ENCODE measurements around the gene PLEKHG7.

PLEKHG7 gene

DNA sequence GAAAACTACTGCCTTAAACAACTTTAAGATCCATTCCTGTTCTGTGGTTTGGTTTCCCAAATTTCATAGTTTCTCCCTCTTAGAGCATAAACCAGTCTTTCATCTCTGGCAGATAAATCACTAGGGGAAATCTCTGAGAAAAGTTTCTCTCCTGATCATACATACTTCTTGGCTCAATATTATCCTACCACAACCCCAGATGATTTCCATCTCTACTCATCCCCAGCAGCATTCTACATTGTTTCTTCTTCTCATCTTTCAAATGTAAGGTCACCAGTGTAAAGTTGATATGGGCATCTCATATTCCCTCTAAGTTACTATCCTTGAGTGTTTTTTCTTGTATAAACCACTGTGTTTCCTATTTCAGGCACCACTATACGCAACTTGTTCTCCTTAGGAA lies 45.9 kb upstream of the PLEKHG7 start:
- Histone ChIP-seq H3K9ac (ENCODE audit: low read length) (no peak overlapping the region), H3F3A (ENCODE audit: insufficient read depth, low read length) (no peaks in the 10 kb centered on the region), H3K4me2 (ENCODE audit: low read length) (no peak overlapping the region), H3K4me1 (ENCODE audit: insufficient read depth, low read length, severe bottlenecking) (no peaks in the 10 kb centered on the region), H3K27me3 (ENCODE audit: insufficient read depth, low read length) (no peaks in the 10 kb centered on the region), H3K9me3 (ENCODE audit: low read length) (no peaks in the 10 kb centered on the region), H3K27ac (ENCODE audit: low read depth, low read length, poor library complexity, severe bottlenecking) (no peak overlapping the region), H2AFZ (ENCODE audit: low read length) (no peak overlapping the region), H3K4me3 (ENCODE audit: low read depth, low read length, poor library complexity, severe bottlenecking) (no peak overlapping the region), H3K79me2 (ENCODE audit: insufficient read depth, low read length) (no peaks in the 10 kb centered on the region), H3K36me3 (ENCODE audit: insufficient read depth, low read length) (no peaks in the 10 kb centered on the region), H3K9me2 (ENCODE audit: low read depth, low read length) (no peaks in the 10 kb centered on the region), H4K20me1 (ENCODE audit: insufficient read depth, low read length) (no peaks in the 10 kb centered on the region)
- TF ChIP-seq, protein P1, sequence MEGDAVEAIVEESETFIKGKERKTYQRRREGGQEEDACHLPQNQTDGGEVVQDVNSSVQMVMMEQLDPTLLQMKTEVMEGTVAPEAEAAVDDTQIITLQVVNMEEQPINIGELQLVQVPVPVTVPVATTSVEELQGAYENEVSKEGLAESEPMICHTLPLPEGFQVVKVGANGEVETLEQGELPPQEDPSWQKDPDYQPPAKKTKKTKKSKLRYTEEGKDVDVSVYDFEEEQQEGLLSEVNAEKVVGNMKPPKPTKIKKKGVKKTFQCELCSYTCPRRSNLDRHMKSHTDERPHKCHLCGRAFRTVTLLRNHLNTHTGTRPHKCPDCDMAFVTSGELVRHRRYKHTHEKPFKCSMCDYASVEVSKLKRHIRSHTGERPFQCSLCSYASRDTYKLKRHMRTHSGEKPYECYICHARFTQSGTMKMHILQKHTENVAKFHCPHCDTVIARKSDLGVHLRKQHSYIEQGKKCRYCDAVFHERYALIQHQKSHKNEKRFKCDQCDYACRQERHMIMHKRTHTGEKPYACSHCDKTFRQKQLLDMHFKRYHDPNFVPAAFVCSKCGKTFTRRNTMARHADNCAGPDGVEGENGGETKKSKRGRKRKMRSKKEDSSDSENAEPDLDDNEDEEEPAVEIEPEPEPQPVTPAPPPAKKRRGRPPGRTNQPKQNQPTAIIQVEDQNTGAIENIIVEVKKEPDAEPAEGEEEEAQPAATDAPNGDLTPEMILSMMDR (IDR thresholded peaks at IDR 0.05; ENCODE audit: low read length), result no peak
- no peak for TF ChIP-seq EZH2 (IDR thresholded peaks at IDR 0.05; ENCODE audit: borderline replicate concordance, low read length)

DNA sequence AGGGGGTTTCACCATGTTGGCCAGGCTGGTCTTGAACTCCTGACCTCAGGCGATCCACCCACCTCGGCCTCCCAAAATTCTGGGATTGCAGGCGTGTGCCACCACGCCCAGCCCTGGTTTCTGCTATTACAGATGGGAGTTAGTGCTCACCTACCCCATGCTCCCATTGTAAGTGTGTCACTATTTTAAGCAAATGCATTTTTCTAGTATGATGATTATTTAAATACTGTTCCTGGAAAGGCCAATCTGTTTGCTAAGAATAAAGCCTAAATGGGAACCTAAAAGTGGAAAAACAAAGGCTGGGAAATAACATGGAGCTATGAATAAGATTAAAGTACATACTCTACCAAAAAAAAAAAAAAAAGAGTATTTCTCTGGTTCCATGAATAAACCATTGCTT lies 45.0 kb upstream of the PLEKHG7 start:
- no peak overlapping the region for H3K9ac ChIP-seq (ENCODE audit: low read length)
- H4K20me1 ChIP-seq (ENCODE audit: insufficient read depth, low read length), result no peaks in the 10 kb centered on the region
- H3K4me2 ChIP-seq (ENCODE audit: low read length), result no peak overlapping the region
- no peaks in the 10 kb centered on the region for H3K36me3 ChIP-seq (ENCODE audit: insufficient read depth, low read length)
- no peaks in the 10 kb centered on the region for H3K9me3 ChIP-seq (ENCODE audit: low read length)
- no peaks in the 10 kb centered on the region for H3K4me1 ChIP-seq (ENCODE audit: insufficient read depth, low read length, severe bottlenecking)
- no peak overlapping the region for H3K27ac ChIP-seq (ENCODE audit: low read depth, low read length, poor library complexity, severe bottlenecking)
- no peaks in the 10 kb centered on the region for H3K79me2 ChIP-seq (ENCODE audit: insufficient read depth, low read length)
- no peak overlapping the region for H3K4me3 ChIP-seq (ENCODE audit: low read depth, low read length, poor library complexity, severe bottlenecking)
- no peaks in the 10 kb centered on the region for H3K9me2 ChIP-seq (ENCODE audit: low read depth, low read length)
- H2AFZ ChIP-seq (ENCODE audit: low read length), result no peak overlapping the region
- TF ChIP-seq, protein P1 (IDR thresholded peaks at IDR 0.05; ENCODE audit: low read length), result no peak
- TF ChIP-seq EZH2 (IDR thresholded peaks at IDR 0.05; ENCODE audit: borderline replicate concordance, low read length), result no peak
- H3K27me3 ChIP-seq (ENCODE audit: insufficient read depth, low read length), result no peaks in the 10 kb centered on the region
- no peaks in the 10 kb centered on the region for H3F3A ChIP-seq (ENCODE audit: insufficient read depth, low read length)

DNA sequence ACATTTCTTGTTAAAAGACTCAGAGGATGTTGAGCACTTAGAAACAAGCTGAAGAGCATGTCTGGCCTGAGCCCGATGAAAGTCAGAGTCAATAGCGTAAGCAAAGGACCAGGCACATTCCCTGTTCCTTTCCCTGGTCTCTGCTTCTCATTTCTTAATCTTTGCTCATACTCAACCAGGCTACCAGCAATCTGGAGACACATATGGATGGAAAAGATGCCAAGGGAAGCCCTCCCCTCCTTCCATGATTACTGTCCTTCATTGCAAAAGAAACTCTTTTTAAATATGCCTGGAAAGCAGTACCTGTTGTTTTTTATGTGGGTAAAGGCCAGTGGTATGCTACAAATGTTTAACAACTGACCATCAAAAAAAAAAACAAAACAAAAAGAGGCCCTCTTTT lies 44.2 kb upstream of the PLEKHG7 start:
- H3K27me3 ChIP-seq (ENCODE audit: insufficient read depth, low read length), result no peaks in the 10 kb centered on the region
- no peak for TF ChIP-seq EZH2 (IDR thresholded peaks at IDR 0.05; ENCODE audit: borderline replicate concordance, low read length)
- H3K9me2 ChIP-seq (ENCODE audit: low read depth, low read length), result no peaks in the 10 kb centered on the region
- H3K4me1 ChIP-seq (ENCODE audit: insufficient read depth, low read length, severe bottlenecking), result no peaks in the 10 kb centered on the region
- no peak overlapping the region for H3K4me2 ChIP-seq (ENCODE audit: low read length)
- no peak overlapping the region for H2AFZ ChIP-seq (ENCODE audit: low read length)
- H3K9ac ChIP-seq (ENCODE audit: low read length), result no peak overlapping the region
- H3K9me3 ChIP-seq (ENCODE audit: low read length), result no peaks in the 10 kb centered on the region
- H3K79me2 ChIP-seq (ENCODE audit: insufficient read depth, low read length), result no peaks in the 10 kb centered on the region
- H3F3A ChIP-seq (ENCODE audit: insufficient read depth, low read length), result no peaks in the 10 kb centered on the region
- no peak overlapping the region for H3K4me3 ChIP-seq (ENCODE audit: low read depth, low read length, poor library complexity, severe bottlenecking)
- H3K27ac ChIP-seq (ENCODE audit: low read depth, low read length, poor library complexity, severe bottlenecking), result no peak overlapping the region
- H4K20me1 ChIP-seq (ENCODE audit: insufficient read depth, low read length), result no peaks in the 10 kb centered on the region
- no peaks in the 10 kb centered on the region for H3K36me3 ChIP-seq (ENCODE audit: insufficient read depth, low read length)

DNA sequence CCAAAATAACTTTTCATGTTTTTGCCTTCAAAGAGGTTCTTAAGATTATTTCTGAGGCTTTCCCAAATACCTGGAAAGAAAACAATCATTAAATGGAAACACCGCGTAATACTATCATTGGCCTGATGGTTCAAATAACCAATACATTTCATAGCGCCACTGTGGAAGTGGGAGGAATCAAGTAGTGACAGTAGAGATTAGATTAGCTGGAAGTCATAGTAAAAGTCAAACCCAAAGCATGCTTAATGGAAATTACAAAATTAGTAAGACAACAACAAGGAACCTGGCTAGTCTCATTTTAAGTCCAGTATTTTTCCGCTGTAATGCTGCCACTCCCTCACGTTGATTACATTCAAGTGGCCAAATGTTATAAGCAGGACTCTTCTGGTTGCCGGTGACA lies 41.5 kb upstream of the PLEKHG7 start:
- H3K9me2 ChIP-seq (ENCODE audit: low read depth, low read length), result no peaks in the 10 kb centered on the region
- H3K4me2 ChIP-seq (ENCODE audit: low read length), result no peak overlapping the region
- no peaks in the 10 kb centered on the region for H3K79me2 ChIP-seq (ENCODE audit: insufficient read depth, low read length)
- no peak overlapping the region for H3K27ac ChIP-seq (ENCODE audit: low read depth, low read length, poor library complexity, severe bottlenecking)
- no peaks in the 10 kb centered on the region for H3F3A ChIP-seq (ENCODE audit: insufficient read depth, low read length)
- no peaks in the 10 kb centered on the region for H3K36me3 ChIP-seq (ENCODE audit: insufficient read depth, low read length)
- no peak overlapping the region for H3K4me3 ChIP-seq (ENCODE audit: low read depth, low read length, poor library complexity, severe bottlenecking)
- H3K9ac ChIP-seq (ENCODE audit: low read length), result no peak overlapping the region
- H3K27me3 ChIP-seq (ENCODE audit: insufficient read depth, low read length), result no peaks in the 10 kb centered on the region
- H3K4me1 ChIP-seq (ENCODE audit: insufficient read depth, low read length, severe bottlenecking), result no peaks in the 10 kb centered on the region
- H2AFZ ChIP-seq (ENCODE audit: low read length), result no peak overlapping the region
- TF ChIP-seq EZH2 (IDR thresholded peaks at IDR 0.05; ENCODE audit: borderline replicate concordance, low read length), result no peak
- TF ChIP-seq, protein P1 (IDR thresholded peaks at IDR 0.05; ENCODE audit: low read length), result no peak
- H4K20me1 ChIP-seq (ENCODE audit: insufficient read depth, low read length), result no peaks in the 10 kb centered on the region
- no peaks in the 10 kb centered on the region for H3K9me3 ChIP-seq (ENCODE audit: low read length)

All from OCI-LY1 (cell line).